ENCODE data around the gene OR7E24.
"Not testable (repeated sequence)": the region's sequence is repeated elsewhere in the genome, so short reads cannot be mapped to it uniquely, and the experiment has no call there.

Gene OR7E24

DNA sequence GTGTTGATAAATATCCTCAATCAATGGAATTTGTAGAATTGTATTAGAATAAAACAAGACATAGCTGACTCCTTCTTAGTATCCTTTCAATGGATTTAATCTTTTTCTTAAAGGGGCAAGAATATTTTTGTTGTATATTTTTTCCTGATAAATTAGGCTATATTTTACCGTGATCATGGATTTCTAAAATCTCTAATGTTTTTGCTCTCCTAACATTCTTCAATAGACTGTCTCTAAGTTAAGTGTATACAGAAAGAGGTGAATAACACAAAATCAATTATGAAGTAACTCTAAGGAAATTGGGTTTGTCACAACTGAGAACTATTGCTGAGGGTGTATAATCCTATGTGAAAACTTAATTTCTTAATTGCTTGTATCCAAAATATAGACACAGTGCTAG lies at the start of gene OR7E24:
Gene OR7E24 (plus strand): TSS at position 301 of the 400 bp plus-strand sequence. CDS start 114 bp downstream, outside the sequence.
- TF ChIP-seq, protein P1, sequence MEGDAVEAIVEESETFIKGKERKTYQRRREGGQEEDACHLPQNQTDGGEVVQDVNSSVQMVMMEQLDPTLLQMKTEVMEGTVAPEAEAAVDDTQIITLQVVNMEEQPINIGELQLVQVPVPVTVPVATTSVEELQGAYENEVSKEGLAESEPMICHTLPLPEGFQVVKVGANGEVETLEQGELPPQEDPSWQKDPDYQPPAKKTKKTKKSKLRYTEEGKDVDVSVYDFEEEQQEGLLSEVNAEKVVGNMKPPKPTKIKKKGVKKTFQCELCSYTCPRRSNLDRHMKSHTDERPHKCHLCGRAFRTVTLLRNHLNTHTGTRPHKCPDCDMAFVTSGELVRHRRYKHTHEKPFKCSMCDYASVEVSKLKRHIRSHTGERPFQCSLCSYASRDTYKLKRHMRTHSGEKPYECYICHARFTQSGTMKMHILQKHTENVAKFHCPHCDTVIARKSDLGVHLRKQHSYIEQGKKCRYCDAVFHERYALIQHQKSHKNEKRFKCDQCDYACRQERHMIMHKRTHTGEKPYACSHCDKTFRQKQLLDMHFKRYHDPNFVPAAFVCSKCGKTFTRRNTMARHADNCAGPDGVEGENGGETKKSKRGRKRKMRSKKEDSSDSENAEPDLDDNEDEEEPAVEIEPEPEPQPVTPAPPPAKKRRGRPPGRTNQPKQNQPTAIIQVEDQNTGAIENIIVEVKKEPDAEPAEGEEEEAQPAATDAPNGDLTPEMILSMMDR (IDR thresholded peaks at IDR 0.05; ENCODE audit: low read depth, low read length): no peak
- no peak within 1 kb of the TSS for H3K4me3 ChIP-seq (replicated peaks in 1 of 2; ENCODE audit: low read depth in 2 of 2, low read length in 2 of 2)
- no peak for DNase-seq (ENCODE audit: low read depth in 2 of 2)

DNA sequence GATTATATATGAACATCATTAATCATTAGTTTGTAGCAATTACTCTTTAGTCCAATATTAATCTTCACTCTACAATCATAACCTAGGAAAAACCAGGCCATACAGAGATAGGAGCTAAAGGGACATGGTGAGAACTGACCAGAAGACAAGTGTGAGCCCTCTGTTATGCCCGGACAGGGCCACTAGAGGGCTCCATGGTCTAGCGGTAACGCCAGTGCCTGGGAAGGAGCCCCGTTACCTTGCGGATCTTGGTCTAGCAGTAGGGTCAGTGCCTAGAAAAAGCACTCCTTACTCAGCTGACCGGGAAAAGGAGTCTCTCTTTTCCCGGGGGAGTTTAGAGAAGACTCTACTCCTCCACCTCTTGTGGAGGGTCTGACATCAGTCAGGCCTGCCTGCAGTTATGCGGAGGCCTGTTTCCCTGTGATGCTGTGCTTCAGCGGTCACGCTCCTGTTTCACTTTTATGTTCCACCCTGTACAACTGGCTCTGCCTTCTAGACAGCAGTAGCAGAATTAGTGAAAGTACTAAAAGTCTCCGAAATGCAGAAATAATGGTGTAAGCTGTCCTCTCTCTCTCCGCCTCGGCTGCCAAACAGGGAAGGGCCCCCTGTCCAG lies 45.1 kb upstream of the OR7E24 start:
- TF ChIP-seq, protein P1 (IDR thresholded peaks at IDR 0.05; ENCODE audit: low read depth, low read length): peak; percentile 87
- DNase-seq (ENCODE audit: low read depth in 2 of 2): peak; percentile 73 to 77
- H3K4me3 ChIP-seq (replicated peaks in 1 of 2; ENCODE audit: low read depth in 2 of 2, low read length in 2 of 2): peak overlapping the region; percentile 19 to 43

DNA sequence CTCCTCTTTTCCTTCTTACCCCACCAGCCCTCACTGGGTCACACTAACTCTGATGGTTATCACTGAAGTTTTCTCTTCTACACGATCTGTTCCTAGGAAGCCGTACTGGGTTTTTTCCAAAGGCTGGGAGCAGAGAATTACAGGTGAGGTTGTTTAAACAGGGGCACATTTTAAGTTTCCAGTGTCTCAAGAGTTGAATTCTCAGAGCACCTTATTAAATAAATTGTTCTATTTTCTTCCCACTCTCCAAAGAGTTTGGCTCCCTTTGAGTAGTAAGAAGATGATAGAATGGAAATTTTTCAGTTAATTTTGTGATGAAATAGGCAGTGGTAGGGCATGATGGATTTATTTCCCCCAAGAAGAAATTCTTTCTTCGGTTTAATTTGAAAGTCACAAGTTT lies 31.2 kb upstream of the OR7E24 start, which contains the start of gene OR7D4:
Gene OR7D4 (minus strand): TSS at position 101 of the 400 bp plus-strand sequence. CDS start 4,752 bp downstream, outside the sequence.
- H3K4me3 ChIP-seq (replicated peaks in 1 of 2; ENCODE audit: low read depth in 2 of 2, low read length in 2 of 2): no peak within 1 kb of the TSS
- TF ChIP-seq, protein P1 (IDR thresholded peaks at IDR 0.05; ENCODE audit: low read depth, low read length): no peak
- DNase-seq (ENCODE audit: low read depth in 2 of 2): no peak

DNA sequence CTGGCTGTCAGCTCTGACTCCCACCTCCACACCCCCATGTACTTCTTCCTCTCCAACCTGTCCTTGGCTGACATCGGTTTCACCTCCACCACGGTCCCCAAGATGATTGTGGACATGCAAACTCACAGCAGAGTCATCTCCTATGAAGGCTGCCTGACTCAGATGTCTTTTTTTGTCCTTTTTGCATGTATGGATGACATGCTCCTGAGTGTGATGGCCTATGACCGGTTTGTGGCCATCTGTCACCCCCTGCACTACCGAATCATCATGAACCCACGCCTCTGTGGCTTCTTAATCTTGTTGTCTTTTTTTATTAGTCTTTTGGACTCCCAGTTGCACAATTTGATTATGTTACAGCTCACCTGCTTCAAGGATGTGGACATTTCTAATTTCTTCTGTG lies 506 bp downstream of the OR7E24 start:
- TF ChIP-seq, protein P1 (IDR thresholded peaks at IDR 0.05; ENCODE audit: low read depth, low read length): no peak

DNA sequence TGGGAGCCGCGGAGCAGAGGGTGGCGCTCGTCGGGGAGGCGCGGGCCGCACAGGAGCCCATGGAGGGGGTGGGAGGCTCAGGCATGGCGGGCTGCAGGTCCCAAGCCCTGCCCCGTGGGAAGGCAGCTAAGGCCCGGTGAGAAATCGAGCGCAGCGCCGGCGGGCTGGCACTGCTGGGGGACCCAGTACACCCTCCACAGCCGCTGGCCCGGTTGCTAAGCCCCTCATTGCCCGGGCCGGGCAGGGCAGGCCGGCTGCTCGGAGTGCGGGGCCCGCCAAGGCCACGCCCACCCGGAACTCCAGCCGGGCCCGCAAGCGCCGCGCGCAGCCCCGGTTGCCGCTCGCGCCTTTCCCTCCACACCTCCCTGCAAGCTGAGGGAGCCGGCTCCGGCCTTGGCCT lies 32.8 kb downstream of the OR7E24 start:
- not testable (repeated sequence) for H3K4me3 ChIP-seq (replicated peaks in 1 of 2; ENCODE audit: low read depth in 2 of 2, low read length in 2 of 2); DNase-seq (ENCODE audit: low read depth in 2 of 2)

More for the DNA sequence above, 506 bp downstream of the OR7E24 start:
- H3K4me3 ChIP-seq (replicated peaks in 1 of 2; ENCODE audit: low read depth in 2 of 2, low read length in 2 of 2): no peak overlapping the region
- DNase-seq (ENCODE audit: low read depth in 2 of 2): no peak

DNA sequence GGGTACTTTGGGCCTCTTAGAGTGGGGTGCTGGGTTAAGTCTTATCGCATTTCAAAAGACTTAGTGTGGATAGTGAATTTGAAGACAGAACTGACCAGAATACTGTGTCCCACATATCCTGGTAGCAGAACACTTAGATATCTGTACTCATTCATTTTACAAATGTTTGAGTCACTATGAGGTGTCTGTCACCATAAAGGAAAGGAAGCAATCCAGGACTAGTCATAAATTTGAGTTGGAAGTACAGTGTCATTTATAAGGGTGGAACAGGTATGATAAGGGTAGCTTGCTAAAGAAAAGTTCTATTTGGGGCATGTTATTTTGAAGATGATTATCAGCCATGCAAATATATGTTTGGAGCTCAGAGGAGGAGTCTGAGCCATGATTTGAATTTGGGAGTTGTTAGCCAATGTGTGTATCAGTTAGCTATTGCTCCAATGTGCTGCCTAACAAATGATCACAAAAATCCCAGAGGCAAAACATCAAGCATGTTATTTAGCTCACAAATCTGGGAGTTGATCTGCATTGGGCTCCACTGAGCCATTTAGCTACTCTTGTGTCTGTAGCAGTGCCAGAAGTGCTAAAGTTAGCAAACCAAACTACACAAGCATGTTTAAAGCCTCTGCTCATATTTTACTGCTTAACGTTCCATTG lies 38.6 kb downstream of the OR7E24 start:
- no peak for DNase-seq (ENCODE audit: low read depth in 2 of 2)
- H3K4me3 ChIP-seq (replicated peaks in 1 of 2; ENCODE audit: low read depth in 2 of 2, low read length in 2 of 2): no peak overlapping the region
- TF ChIP-seq, protein P1 (IDR thresholded peaks at IDR 0.05; ENCODE audit: low read depth, low read length): no peak

DNA sequence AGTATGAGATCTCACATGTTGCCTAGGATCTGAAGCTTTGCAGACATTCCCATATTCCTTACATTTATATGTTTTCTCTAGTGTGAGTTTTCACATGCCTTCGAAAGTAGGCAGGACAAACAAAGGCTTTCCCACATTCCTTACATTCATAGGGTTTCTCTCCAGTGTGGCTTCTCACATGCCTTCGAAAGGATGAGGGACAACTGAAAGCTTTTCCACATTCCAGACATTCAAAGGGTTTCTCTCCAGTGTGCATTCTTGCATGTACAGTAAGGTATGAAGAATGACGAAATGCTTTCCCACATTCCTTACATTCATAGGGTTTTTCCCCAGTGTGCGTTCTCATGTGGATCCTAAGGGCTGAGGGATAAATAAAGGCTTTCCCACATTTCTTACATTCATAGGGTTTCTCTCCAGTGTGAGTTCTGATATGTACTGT lies 44.7 kb downstream of the OR7E24 start:
- DNase-seq (ENCODE audit: low read depth in 2 of 2): peak in 1 of 2 donors; percentile 28
- TF ChIP-seq, protein P1 (IDR thresholded peaks at IDR 0.05; ENCODE audit: low read depth, low read length): no peak
- H3K4me3 ChIP-seq (replicated peaks in 1 of 2; ENCODE audit: low read depth in 2 of 2, low read length in 2 of 2): no peak overlapping the region
